COLO829 (cell line): Measurements from ENCODE around the gene MAN1C1.
A peak's percentile ranks its signal among the peaks of the same experiment; 100 is the strongest.

Source experiments
- DNase-seq: peaks from one replicate; pipeline ENCODE4 v3.0.0; 2012; ENCODE audit warnings: low spot score

MAN1C1 gene

GRCh38 chr1:25804244-25804963 is 187.8 kb downstream of the MAN1C1 start:
- peak; percentile 73 for DNase-seq

- DNase-seq = no peak
Measured at GRCh38 chr1:25804964-25805862, 188.6 kb downstream of the MAN1C1 start.

GRCh38 chr1:25805863-25806225 is 189.3 kb downstream of the MAN1C1 start:
- DNase-seq = peak; percentile 91

GRCh38 chr1:25806418-25806817 is 189.8 kb downstream of the MAN1C1 start:
- no peak for DNase-seq

DNA sequence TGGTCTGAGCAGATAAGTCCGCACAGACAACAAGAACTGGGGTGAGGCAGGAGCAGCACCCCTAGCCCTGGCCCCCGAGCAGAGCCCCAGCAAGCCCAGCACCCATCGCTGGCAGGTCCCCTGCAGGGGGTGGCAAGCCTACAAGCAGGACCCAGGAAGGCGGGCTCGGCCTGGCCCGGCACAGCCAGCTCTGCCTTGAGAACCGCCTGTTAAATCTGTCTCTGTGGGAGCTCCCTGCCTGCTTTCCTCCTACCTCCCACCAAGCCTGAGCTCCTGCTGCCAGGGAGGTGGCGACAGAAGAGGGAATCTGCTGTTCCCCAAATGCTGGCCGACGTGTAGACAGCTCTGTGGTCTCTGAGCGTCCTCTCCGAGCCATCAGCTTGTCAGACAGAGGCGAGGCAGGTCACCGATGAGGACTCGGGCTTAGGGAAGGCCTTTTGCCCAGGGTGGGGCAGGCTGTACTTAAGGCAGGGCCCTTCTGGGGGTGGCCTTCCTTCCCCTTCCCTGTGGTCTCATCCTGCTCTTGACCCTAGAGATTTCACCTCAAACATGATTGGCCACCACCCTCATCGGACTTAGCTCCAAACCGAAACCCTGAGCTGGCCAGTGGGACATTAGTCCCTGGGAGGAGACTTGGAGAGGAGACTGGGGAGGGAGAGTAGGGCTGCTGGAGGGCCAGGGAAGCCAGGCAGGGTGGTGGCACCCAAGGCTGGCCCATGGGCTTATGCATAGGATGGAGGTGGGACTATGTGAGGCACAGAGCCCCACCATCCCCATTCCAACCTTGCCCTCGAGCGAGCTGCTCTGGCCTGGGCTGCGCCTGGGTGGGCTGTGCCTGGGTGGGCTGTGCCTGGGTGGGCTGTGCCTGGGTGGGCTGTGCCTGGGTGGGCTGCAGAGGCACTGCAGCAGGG is 191.1 kb downstream of the MAN1C1 start:
- no peak for DNase-seq

GRCh38 chr1:25808481-25809244 is 192.1 kb downstream of the MAN1C1 start:
- DNase-seq = no peak

GRCh38 chr1:25809283-25809926 is 192.8 kb downstream of the MAN1C1 start:
- DNase-seq = no peak

GRCh38 chr1:25809929-25810328 is 193.3 kb downstream of the MAN1C1 start:
- DNase-seq = no peak

DNA sequence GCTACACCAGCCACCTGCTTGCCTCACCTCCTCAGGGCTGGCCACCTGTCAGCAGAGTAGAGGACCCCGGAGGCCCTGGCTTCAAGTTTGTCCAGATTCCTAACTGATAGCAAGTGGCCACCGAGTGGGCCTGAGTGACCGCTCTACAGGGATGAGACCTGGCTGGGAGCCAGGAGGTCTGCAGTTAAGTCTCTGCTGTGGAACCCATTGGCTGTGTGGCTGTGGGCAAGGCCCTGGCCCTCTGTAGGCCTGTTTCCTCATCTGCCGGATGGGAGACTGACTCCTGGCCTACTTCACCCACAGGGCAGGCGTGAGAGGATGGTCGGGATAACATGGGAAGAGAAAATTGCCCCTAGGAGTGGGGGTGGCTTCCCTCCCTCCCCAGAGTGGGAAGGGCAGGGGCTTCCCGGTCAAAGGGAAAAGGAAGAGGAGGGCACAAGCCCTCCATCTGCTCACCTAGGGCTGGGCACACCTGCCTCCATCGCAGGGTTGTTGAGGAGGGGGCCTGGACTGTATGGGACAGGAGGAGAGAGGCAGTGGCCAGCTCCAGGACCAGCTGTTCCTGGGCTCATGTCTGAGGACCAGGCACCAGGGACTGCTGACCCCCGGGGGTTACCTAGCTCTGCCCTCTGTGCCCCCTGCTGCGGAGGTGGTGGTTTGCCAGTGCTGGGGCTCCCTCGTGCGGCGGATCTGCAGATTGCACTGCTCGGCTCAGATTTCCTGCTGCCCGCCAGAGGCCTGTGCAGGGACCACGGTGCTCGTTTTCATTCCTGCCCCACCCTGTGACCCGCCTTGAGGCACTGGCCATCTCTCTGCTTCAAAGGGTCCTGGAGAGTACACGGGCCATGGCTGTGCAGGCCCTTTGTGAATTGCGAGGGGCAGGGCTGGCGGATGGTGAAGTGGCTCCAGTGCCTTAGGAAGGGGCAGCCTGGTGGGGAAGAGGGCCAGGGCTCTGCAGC is 194.0 kb downstream of the MAN1C1 start:
- DNase-seq = no peak

- no peak for DNase-seq
Measured at GRCh38 chr1:25811384-25812082, 194.9 kb downstream of the MAN1C1 start.

DNA sequence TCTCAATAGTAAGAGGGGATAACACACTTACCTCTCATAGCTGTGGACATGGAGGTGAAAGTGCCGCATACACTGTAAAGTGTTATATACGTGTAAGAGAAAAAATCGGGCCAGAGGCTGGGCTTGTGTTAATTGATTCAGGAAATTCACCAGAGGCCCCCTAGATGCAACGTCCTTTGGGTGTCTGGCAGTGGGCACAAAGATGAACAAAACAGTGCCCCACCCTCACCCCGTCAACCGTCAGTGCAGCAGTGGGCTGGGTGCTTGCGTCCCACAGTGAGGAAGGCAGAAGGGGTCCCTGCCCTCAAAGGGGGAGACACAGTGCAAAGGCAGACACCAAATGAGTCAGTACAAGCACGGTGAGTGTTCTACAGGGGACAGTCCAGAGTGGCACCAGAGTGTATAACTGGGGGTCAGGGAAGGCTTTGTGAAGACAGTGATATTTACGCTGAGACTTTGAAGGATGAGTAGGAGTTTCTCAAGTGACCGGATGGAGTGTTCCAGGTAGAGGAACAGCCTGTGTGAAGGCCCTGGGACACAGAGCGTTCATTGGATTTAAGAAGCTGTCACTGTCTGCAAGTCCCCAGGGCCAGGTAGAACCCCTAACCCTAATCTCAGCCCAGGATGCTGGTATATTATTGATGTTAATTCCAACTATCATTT is 196.6 kb downstream of the MAN1C1 start:
- DNase-seq = no peak

DNA sequence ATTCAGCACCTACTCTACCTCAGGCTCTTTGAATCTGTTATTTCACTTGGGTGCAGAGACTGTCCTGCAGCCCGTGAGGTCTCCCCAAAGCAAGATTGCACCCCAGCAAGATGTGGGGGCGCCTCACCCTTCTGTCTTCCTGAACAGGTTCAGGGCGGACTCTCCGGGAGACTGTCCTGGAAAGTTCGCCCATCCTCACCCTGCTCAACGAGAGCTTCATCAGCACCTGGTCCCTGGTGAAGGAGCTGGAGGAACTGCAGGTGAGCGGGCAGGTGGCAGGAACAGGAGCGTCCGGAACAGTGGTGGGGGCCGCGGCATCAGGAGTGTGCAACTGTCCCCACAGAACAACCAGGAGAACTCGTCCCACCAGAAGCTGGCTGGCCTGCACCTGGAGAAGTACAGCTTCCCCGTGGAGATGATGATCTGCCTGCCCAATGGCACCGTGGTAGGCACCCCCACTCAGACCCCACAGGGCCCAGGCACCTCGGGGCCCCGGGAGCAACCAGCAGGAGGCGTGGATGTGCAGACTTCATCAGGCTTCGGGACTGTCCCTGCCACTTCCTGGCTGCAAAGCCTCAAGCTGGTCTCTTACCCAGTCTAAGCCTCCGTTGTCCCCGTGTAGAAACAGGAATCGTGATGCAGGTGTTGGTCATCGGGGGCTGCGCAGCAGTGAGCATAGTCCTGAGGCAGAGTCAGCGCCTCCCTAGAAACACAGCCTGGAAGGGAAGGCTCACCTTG is 197.3 kb downstream of the MAN1C1 start:
- no peak for DNase-seq

DNA sequence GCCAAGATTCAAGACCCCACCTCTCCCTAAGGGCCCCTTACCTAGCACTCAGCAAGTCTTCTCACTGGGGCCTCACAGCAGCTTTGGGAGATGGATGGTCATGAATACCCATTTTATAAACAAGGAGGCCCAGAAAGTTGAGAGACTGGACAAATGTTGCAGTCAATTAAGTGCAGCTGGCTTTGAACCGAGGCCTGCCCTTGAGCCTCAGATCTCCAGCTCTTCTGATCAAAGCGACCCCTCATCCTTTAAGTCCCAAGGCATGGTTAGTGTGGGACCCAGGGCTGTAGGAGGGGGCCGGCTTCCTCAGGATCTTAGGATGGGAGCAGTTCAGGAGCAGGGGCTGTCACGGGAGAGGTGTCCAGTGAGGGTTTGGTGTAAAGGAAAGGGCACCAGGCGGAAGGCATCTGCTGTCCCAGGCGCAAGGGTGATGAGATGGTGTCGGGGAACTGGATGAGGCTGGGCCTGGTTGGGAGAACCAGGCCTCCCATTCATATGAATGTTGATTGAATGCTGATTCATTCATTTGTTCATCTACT is 198.0 kb downstream of the MAN1C1 start:
- no peak for DNase-seq

DNA sequence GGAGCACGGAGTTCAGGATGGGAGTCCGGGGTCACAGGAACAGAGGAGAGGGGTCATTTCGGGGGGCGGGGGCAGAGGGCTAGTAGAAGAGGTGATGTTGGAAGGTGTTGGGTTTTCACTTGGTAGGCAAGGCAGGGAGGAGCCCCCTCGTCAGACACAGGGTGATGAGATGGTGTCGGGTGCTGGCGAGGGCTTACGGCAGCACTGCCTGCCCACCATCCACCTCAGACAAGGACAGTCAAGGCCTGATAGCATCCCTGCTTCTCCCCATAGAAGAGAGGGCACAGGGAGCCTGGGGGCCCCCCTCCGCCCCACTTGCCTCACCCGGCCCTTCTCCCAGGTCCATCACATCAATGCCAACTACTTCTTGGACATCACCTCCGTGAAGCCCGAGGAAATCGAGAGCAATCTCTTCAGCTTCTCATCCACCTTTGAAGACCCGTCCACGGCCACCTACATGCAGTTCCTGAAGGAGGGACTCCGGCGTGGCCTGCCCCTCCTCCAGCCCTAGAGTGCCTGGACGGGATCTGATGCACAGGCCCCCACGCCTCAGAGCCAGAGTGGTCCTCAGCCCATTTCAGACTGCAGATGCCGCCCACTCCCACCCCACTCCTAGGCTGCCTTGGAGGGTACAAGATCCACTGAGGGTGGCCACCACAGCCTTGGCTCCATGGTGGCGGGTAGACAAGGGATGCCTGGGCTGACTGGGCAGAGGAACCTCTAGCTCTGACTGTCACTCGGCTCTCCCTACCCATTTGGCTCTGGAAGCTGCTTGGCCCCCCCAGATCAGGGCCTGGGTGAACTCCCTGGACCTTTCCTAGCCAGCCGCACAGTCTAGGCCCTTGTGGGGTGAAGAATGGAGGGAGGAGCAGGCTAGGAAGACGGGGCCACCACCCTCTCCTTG is 198.9 kb downstream of the MAN1C1 start:
- no peak for DNase-seq

DNA sequence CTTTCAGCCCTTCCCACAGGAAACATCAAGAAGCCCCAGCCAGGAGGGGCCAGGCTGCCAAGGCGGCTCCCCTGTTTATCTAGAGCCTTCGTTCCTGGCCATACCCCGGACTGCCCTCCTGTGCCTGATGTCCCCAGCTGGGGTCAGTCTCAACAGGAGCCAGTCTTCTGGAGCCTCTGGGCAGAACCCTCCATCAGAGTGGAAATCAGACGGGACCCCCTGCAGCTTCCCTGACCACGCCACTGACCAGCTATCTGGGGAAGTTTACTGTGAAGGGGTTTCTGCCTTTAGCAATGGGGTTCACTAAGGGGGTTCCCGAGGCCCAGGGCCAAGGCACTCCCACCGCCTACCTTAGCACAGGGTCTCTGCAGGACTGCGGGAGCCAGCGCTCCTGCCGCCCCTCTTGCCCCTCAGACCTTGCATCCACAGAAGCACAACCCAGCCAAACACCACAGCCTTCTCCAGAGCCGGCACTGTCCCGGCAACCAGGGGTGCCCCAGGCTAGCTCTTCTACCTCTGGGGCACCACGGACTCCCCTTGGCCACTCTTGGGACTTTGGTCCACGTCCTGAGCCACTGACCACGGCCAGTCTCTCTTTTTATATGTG is 199.6 kb downstream of the MAN1C1 start:
- DNase-seq = no peak

DNA sequence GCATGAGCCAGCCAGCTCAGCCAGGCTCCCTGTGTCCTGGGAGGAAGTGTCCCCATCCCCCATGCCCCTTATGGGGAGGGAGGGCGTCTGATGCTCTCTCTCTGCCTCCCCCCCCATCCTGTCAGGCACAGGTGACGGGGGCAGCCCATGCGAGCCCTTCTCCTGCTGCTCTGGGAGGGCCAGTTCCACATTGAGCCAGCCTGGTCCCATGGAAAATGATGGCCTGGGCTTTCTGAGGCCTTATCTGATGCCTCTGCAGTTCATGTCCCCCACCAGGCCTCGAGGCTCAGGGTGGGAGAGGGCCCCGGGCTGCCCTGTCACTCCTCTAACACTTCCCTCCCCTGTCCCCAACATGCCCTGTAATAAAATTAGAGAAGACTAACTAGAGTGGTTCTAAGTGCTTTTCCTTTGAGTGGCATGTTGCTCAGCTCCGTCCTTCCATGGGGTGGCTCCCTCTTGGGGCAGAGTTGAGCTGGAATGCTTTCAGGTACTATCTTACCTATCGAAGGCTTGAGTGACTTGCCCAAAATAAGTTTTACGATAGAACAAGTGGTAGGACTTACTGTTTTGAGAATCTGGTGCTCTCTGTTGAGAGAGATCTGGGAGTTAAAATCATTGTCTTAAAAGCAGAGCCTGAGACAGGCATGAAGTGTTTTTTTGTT is 201.4 kb downstream of the MAN1C1 start:
- DNase-seq = no peak
